ENCODE data around the gene UBE2N.

Gene UBE2N, protein sequence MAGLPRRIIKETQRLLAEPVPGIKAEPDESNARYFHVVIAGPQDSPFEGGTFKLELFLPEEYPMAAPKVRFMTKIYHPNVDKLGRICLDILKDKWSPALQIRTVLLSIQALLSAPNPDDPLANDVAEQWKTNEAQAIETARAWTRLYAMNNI

DNA sequence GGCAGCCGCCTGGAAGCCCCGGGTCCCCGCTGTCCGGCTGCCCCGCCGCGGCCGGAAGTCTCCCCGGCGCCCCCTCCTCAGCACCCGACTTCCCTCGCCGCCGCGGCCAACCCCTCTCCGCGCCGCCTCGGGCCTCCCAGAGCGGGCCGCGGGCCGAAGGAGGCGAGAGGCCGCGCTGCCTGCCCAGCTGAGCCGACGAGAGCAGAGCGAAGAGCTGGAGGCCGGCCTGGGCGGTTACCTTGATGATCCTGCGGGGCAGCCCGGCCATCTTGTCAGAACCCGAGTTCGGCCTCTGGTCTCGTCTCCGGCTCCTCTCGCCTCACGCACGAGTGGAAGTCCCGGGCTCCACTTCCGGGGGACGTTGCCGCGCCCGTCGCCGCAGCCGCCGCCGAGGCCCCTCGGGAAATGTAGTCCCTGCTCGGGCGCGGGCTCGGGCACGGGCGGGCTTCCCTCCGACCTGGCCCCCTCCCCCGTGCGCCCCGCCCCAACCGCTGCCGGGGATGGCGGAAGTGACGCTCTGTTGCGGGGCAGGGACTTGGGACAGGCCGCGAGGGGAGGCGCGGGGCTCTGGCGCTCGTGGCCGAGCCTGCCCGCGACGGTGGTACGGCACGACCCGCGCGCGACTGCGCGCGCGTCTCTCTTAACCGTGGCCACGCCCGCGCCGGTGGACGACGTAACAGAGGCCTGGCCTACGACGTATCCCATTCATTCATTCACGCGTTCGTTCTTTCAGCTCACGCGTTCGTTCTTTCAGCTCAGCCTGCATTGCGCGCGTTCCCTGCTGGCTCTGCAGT lies at the start of gene UBE2N:
TSS of gene UBE2N (minus strand) at position 331 of the 794 bp plus-strand sequence. CDS start at position 268, 63 bp downstream.
- DNase-seq, result peak; percentile 99

DNA sequence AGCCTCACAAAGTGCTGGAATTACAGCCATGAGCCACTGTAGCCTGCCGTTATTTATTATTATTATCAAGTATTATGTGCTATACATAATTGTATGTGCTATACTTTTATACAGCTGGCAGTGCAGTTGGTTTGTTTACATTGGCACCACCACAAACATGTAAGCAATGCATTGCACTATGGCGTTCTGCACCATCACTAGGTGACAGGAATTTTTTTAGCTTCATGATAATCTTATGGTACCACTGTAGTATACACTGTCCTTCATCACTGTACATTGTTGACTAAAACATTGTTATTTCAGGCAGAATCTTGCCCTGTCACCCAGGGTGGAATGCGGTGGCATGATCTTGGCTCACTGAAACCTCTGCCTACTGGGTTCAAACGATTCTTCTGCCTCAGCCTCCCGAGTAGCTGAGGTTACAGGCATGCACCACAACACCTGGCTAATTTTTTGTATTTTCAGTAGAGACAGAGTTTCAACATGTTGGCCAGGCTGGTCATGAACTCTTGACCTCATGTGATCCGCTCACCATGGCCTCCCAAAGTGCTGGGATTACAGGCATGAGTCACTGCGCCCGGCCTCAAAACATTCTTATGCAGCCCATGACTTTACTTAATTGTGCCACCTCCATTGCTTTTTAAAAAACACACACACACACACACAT lies 42.7 kb upstream of the UBE2N start:
- no peak for DNase-seq

DNA sequence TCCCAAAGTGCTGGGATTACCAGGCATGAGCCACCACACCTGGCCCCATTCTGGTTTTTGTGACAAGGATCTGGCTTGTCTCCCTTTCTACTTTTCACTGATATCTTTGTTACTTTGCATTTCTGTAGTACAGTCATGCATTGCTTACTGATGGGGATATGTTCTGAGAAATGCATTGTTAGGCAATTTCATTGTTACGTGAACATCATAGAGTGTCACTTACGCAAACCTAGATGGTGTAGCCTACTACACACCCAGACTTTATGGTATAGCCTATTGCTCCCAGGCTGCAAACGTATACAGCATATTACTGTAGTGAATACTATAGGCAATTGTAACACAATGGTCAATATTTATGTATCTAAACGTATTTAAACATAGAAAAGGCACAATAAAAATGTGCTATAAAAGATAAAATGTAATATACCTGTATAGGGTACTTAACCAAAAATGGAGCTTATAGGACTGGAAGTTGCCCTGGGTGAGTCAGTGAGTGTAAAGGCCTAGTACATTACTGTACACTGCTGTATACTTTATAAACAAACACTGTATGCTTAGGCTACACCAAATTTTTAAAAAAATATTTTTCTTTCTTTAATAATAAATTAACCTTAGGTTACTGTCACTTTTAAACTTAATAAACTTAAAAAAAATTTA lies 41.5 kb upstream of the UBE2N start:
- DNase-seq, result no peak

DNA sequence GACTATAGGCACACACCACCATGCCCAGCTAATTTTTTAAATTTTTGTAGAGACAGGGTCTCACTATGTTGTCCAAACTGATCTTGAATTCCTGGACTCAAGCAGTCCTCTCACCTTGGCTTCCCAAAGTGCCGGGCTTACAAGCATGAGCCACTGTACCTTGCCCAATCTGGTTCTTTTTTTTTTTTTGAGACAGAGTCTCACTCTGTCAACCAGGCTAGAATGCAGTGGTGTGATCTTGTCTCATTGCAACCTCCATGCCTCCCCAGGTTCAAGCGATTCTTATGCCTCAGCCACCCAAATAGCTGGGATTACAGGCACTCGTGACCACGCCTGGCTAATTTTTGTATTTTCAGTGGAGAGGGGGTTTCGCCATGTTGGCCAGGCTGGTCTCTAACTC lies 41.0 kb upstream of the UBE2N start:
- no peak for DNase-seq

DNA sequence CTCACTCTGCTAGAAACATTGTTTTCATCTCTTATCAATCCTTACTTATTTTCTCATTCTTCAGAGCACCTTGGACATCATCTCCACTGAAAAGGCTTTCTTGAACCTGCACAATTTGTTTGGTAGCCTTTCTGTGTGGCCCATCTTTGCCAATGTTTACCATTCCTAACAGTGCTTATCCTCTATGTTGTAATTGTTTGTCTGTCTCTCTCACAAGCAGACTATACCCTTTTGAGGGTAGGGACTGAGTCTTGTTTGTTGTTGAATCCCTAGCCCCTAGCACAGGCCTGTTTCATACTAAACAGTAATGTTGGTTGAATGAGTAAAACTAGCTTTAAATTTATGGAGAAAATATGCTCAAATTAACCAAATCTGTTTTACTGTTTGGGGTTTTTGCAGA lies 34.8 kb upstream of the UBE2N start:
- DNase-seq, result no peak

DNA sequence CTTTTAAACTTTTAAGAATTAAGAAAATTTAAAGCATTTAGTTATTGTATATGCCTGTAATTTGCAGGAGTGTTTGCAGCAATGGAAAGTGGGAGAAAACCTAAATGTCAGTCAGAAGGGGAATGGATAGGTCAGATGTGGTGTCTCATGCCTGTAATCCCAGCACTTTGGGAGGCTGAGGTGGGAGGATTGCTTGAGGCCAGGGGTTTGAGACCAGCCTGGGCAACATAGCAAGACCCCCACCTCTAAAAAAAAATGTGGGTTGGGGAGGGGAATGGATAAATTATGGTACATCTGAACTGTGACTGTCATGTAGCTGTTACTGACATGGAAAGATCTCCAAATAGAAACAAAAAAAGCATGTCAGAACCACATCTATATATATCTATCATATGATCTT lies 27.6 kb upstream of the UBE2N start:
- no peak for DNase-seq

DNA sequence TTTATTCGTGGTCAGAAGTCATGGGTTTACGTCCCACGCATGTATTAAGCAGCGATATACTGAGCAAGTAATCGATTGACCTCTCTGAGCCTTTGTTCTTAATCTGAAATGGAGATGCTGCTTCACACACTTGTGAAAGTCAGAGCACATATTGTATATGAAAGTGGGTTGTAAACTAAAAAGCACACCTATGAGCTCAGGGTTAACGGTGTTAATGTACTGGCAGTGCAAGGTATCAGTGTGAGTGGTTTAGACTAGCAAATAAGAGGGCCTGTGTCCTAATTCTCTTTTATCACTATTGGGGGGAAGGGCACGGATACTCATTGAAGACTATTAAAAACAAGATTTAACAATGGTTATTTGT lies 26.2 kb upstream of the UBE2N start:
- peak; percentile 64 for DNase-seq

DNA sequence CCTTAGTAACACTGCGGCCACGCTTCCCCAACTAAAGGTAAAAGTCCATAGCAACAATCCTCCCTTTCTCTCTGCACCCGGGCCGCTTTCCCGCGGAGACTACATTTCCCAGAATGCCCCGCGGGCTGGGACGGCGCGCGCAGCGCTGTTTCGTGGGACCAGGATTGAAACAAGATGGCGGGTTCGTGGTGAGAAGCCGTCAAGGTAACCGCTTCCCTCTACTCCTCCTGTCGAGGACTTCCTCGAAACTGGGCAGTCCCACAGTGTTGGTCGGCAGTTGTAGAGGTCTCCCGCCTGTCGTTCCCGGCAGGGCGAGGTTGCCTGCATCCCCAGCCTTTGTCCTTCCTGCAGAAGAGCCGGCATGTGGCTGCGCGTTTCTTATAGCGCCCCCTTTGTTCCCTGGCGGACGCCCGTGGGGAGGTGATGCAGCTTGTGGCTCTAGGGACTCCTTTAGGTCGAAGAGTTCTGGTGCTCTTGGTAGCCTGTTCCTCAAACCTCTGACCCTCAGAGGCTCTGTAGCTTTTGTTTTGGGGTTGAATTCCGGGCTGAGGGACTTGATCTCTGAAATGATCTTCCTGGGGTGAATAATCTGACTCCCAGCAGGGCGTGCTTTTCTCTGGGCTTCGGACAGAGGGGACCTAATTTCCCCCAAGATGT lies 25.7 kb upstream of the UBE2N start, which contains the start of gene MRPL42:
TSS of gene MRPL42 (plus strand) at position 164 of the 657 bp plus-strand sequence. CDS start 1,772 bp downstream, outside the sequence.
- peak; percentile 97 for DNase-seq

DNA sequence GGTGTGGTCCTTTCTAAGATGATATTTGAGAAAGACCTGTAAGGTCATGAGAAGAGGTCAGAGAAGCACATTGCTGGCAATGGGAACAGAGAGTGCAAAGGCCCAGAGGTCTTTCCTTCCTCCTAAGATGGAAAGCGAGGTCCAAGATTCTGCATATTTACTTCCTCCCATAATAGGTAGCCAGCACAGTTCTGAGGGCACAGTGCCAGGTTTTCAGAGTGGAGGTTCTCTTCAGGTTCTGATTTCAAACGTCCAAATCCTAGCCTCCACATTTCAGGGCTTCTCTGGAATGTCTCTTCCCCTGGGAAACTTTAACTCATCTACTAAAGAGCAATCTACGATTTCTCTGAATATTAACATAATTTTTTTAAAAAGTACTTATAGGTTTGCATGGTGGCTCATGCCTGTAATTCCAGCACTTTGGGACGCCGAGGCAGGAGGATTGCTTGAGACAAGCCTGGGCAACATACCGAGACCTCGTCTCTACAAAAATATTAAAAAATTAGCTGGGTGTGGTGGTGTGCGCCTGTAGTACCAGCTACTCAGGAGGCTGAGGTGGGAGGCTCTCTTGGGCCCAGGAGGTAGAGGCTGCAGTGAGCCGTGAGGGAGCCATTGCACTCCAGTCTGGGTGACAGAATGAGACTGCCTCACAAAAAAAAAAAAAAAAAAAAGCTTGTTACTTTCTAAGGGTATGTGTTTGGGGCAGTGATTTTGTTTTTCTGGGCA lies 25.0 kb upstream of the UBE2N start:
- no peak for DNase-seq

DNA sequence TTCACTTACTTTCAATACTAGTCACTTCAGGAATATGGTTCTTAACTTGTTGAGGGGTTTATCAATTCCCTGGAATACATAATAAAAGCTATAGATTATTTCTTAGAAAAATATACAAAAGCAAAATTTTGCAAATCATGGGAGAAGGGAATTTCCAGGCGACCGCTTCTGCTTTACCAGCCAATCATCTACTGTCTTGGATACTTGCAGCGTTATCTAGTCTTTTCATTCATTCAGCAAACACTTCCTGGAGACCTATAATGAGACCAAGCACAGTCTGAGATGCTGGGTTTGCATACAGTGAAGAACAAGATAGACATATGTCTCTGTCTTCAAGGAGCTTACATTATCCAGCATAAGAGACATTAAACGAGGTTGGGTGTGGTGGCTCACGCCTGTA lies 24.1 kb upstream of the UBE2N start:
- no peak for DNase-seq

DNA sequence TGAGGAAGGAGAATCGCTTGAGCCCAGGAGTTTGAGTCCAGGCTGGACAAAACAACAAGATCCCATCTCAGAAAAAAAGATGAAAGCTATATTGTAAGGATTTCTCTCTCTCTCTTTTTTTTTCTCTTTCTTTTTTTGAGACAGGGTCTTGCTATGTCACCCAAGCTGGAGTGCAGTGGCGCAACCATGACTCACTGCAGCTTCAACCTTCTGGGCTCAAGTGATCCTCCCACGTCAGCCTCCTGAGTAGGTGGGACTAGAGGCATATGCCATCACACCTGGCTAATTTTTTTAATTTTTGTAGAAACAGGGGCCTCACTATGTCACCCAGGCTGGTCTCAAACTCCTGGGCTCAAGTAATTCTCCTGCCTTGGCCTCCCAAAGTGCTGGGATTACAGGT lies 19.8 kb upstream of the UBE2N start:
- peak; percentile 12 for DNase-seq

DNA sequence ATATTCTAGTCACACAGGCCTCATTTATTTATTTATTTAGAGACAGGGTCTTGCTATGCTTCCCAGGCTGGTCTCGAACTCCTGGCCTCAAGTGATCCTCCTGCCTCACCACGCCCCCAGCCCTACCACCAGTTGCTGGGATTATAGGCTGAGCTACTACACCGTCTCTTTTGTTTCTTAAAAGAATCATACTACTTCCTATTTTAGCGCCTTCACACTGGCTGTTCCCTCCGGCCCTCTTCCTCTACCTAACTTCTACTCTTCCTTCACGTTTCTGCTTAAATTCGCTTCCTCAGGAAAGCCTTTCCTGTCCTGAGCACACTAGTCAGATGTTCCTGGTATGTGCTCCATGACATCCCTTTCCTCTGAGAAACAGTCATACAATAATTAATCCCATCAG lies 19.2 kb upstream of the UBE2N start:
- no peak for DNase-seq

DNA sequence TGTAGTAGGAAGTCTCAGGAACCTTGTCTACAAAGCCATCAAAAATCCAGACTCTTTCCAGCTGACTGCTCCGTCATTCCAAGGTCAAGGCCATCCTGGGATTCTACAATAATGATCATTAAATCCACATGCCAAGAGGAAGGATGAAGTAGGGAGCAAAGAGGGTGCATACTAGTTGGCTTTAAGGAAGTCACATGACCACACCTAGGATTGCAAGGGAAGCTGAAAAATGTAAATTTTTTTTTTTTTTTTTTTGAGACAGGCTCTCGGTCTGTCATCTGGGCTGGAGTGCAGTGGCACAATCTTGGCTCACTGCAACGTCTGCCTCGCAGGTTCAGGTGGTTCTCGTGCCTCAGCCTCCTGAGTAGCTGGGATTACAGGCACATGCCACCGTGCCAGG lies 18.3 kb upstream of the UBE2N start:
- DNase-seq, result no peak

DNA sequence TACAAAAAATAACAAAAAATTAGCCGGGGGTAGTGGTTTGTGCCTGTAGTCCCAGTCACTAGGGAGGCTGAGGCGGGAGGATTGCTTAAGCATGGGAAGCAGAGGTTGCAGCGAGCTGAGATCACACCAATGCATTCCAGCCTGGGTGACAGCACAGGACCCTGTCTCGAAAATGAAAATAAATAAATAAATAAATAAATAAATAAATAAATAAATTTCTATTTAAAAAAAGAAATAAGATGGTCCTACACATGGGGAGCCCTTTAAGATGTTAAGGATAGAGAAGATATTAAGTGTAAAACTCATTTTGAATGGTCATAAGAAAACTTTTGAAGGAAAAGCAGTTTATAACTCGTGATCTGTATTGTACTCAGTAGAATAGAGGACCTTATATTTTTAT lies 17.4 kb upstream of the UBE2N start:
- no peak for DNase-seq

DNA sequence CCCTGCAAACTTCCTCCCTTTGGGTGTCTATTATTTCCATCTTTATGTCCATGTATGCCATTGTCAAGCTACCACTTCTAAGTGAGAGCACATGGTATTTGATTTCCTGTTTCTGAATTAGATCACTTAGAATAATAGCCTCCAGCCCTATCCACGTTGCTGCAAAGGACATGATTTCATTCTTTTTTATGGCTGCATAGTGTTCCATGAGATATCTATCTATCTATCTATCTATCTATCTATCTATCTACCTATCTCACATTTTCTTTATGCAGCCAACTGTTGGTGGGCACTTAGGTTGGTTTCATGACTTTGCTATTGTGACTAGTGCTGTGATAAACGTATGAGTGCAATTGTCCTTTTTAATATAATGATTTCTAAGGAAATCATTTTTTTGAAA lies 14.3 kb upstream of the UBE2N start:
- no peak for DNase-seq

DNA sequence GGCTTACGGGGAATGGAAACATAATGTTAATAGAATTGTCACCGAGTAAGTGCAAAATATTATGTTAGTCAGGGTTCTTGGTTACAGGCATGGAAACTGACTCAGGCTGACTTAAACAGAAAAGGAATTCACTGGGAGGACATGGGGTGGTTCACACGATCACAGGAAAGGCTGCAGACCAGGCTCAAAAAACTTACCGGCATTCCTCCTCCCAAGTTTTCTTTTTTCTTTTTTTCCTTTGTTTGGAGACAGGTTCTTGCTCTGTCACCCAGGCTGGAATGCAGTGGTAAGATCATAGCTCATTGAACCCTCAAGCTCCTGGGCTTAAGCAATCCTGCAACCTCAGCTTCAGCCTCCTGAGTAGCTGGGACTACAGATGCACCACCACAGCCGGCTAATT lies 11.9 kb upstream of the UBE2N start:
- DNase-seq, result no peak

DNA sequence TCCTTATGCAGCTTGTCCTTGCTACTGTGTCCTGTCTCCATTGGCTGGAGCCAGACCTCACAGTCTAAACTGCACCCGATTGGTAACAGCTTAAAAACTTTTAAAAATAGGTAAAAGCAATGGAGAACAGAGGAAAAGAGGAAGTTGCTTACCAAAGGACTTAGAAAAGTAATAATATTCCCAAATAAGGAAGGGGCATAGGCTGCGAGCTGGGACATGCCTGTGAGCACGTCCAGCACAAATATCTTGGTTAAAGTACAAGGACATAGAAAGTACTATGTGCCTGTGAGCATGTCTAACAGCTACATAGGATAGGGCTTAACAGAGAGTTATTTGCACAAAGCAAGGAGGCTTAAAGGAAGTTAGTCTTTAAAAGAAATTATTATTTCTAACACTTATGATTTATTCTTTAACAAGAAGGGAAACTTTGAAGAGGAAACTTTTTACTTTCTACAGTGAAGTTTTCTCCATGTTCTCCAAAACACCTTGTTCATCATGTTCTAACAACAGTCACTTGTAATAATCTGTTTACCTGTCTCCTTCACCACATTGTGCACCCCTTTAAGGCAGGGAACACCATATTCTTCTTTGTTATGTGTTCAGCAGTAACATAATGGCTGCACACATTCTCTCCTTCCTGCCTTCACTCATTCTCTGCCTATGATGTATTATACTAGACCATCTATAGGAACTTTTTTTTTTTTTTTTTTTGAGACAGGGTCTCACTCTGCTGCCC lies 9.8 kb upstream of the UBE2N start:
- no peak for DNase-seq

DNA sequence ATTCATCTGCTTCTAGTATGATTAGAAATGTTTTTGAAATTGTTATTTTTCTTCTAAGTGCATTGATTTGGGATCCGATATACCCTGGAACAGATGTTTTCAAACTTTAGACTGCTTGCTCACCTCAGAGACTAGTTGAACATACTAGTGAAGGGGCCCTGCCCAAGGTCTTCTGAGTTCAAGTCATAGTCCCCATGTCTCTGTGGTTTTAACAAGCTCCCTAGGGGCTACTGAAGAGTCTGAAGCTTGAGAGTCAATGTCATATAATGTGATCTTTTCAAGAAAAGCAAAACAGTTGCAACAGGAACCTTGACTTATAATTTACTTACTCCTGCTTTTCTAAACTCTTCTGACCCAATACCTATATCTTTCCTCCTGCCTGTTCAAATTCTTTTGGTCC lies 7.5 kb upstream of the UBE2N start:
- DNase-seq, result no peak

DNA sequence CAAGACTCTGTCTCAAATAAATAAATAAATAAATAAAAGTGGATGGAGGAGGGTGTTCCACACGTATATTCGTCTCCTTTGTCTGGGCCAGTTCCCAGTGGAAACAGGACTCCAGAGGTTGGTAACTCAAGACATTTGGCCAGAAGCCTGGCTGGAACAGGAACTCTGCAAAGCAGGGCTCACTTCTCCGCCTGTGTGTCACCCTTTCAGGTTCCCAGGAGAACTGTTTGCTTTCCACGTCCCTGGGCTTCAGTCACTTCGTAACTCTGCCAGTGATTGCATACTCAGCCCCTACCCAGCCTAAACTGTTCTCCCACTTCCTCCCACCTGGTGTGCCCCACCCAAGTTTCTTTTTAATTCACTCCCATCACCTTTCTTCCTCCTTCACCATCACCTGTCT lies 7.0 kb upstream of the UBE2N start:
- no peak for DNase-seq

DNA sequence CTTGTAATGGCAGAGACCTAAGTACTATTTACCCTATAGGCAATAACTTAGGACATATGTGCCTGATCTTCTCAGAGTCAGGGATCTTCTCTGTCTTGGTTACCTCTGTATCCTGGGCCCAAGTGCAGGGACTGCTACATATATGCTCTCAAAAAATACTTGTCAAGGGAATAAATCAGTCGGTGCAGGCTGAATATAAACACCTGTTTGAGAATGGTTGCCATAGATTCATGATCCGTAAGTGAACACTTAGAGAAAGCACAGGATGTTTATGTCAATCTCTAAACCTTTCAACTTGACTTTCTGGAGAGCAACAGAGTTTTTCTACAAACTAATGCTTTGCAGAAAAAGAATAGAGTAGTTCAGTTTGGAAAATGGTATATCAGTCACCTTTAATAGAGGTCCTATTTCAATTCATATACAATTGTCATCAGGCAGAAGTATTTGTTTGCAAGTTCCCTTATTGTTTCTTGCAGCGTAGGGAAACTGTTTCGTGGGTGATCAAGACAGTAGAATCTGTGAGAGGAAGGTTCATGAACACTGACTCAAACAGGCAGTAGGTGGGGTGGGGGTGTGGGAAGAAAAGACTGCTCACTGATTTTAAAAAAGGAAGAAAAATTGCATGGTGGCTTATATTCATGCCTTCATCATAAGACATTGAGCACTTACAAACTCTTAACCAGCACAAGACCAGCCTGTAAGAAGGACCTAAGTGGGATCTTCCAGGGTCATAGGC lies 6.0 kb upstream of the UBE2N start:
- no peak for DNase-seq

DNA sequence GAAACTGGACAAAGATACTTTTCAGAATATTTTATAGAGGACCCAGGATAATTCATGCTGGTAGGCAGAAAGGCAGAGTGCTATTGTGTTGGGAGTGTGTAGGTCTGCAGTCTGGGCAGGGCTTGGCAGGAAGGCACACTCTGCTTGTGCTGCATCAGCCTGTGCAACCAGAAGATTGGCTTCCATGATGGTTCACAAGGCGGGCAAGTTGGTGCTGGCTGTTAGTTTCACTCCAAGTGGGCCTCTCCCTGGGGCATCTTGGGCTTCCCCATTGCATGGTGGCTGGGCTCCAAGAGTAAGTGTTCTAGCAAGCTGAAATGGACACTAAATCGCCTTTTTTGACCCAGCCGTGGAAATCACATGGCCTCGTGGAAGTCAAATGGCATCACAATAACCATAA lies 1.8 kb upstream of the UBE2N start:
- no peak for DNase-seq

All from DMS53 (cell line).